ENCODE results near the gene ST6GAL2.

ST6GAL2 gene

DNA sequence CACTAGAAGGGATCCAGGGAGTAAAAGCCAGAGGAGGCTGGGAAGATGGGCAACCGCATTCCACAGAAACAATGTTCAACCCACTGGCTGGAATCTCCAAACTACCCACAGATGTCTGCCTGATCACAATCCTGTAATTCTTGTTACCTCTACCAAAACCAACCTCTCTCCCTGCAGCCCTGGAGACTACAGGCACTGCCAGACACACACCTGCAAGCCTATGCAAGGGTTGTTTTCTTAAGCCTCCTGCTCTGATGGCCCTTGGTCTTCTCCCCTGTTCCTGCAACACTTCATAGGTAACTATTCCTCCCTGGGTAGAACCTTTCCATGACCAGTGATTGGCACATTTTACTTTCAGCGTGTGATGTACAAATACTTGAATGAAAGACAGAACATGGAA lies 21.9 kb downstream of the ST6GAL2 start:
- no peak for DNase-seq (ENCODE audit: low spot score)

DNA sequence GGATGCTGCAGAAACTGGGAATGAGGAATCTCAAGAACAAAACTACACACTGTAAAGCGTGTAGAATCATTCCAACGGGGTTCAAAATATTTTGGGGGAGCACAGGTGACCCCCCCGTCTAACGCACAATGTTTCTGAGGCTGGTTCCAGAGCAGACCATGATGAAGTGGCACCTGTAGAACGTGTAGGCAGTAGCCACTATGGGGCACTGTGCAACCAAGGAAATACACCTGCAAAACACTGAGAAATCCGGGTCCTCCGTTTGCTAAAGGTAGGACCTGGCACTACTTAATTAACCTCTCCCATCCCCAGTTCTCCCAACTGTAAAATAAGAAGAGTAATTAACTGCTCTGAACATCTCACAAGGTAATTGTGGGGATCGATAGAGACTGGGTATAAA lies 22.6 kb downstream of the ST6GAL2 start:
- DNase-seq (ENCODE audit: low spot score): peak; percentile 11

DNA sequence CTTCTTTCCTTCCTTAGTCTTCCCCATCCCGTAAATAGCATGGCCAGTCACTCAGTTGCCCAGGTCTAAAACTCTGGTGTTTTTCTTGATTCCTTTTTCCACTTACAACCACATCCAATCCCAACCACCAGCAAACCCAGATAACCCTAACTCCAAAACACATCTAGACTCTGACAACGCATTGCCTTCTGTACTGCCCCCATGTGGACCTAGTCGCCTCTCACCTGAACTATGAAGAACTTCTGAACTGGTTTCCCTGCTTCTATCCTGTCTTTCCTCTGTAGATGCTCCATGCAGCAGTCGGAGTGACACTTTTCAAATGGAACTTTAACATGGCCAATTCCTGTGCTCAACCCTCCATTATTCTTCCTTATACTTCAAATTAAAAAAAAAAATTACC lies 26.5 kb downstream of the ST6GAL2 start:
- no peak for DNase-seq (ENCODE audit: low spot score)

- DNase-seq (ENCODE audit: low spot score): no peak
Measured at GRCh38 chr2:106858810-106859209, 27.2 kb downstream of the ST6GAL2 start.

GRCh38 chr2:106857882-106858478 lies 28.0 kb downstream of the ST6GAL2 start:
- no peak for DNase-seq (ENCODE audit: low spot score)

DNA sequence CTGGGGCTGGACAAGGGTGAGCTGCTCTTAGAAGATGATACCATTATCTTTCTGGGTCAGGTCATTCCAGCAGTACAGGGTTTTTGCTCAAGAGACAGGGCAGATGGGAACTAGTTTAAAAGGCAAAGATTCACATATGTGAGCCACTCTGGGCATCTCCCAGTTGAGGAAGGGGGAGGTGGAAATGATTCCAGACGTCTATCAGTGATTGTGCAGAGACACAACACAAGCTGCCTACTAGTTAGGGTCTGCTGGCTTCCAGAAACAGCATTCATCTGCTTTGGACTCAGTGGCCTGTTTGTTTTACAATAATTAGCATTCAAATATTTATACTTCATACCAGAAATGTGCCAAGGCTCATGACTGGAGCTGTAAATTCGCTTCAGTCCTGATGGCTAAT lies 32.3 kb downstream of the ST6GAL2 start:
- no peak for DNase-seq (ENCODE audit: low spot score)

- DNase-seq (ENCODE audit: low spot score): no peak
Measured at GRCh38 chr2:106851881-106852501, 34.0 kb downstream of the ST6GAL2 start.

DNA sequence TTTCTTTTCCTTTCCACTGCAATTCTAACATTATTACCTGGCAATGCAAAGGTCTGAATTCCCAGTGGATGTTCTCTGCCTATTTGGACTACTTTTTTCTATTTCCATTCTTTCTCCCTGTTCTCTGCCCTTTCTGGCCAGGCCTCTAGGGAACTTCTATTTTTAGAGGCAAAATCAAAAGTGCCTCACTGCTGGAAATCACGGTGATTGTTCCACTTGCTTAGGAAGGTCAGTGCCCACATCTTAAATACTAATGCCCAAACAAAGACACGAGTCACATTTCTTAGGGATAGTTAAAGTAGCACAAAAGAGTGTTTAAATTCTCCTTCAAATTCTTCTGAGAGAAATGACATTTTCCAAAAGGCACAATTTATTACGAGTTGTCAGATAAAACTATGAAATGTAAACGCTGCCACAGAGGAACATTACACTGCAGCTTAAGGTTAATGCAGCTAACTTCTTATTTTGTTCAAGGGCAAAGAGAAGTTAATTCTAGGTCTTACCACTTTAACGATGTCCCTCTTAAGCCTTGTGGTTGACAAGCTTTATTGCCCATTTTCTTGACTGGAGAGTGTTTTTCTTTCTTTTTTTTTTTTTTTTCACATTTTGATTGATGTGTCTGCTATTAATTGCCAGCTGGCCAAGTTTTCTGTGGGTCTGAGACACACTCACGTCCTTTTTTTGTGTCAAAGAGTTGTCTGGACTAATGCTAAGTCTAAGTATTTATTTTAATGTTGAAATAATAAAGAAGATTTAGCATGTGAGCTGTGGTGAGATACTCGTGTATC lies 34.7 kb downstream of the ST6GAL2 start:
- no peak for DNase-seq (ENCODE audit: low spot score)

DNA sequence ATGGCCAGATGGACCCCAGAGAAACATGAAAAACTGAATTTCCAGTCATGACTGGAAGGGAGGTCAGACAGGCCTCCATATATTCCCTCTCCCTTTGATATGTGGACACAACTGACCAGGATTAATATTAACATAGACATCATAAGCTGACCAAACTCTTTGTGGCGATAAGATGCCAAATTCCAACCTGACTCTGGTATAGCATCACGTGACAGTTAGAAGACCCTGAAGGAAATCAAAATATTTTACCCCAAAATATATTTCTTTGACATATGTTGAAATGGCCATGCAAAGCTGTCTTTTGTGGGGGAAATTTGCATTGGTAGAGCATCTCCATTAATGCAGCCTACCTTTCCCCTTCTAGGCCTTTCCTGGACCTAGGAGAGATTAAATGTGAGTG lies 36.7 kb downstream of the ST6GAL2 start:
- no peak for DNase-seq (ENCODE audit: low spot score)

- no peak for DNase-seq (ENCODE audit: low spot score)
Measured at GRCh38 chr2:106847366-106847765, 38.6 kb downstream of the ST6GAL2 start.

GRCh38 chr2:106845716-106846115 lies 40.3 kb downstream of the ST6GAL2 start:
- DNase-seq (ENCODE audit: low spot score): no peak

DNA sequence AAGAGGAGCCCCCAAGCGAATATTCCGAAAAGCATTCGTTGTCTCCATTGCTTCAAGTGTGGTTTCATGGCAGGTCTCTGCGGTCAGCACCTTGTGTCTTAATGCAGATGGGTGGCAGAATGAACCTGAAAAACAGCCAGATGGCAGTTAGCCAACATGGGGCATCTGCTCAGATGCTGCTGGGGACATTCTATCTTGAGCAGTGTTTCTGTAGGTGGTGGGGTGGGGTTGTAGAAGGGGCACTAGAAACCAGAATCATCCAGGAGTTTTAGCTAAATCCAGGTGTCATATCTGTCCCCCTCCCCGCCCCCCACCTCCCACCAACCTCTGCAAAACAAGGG lies 42.1 kb downstream of the ST6GAL2 start:
- no peak for DNase-seq (ENCODE audit: low spot score)

- DNase-seq (ENCODE audit: low spot score): no peak
Measured at GRCh38 chr2:106843001-106843909, 42.7 kb downstream of the ST6GAL2 start.

DNA sequence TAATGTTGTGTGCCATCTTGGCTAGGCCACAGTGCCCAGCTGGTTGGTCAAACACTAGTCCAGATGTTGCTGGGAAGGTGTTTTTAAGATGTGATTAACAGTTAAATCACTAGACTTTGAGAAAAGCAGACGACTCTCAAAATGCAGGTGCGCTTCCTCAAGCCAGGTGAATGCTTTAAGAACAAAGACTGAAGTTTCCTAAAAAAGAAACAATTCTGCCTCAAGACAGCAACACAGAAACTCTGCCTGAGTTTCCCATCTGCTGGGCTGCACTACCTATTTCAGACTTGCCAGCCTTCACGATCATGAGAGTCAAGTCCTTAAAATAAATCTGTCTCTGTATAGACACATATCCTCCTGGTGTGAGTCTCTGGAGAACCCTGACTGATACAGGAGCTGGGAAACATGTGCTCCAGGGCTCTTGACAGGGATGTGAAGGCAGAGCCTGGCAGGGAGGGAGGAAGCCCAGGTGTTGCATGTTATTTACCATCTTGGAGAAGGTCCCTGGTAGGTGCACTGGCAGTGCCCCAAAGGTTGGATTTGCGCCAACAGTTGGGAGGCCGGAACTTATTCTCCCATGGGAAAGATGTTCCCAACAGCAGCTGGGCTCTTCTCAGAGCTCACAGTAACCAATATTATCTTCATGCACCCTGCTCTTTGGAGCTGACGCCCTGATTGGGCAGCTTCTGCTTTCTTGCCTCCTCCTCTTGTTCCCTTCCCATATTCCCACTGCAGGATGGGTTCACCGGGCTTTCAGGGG lies 43.9 kb downstream of the ST6GAL2 start:
- no peak for DNase-seq (ENCODE audit: low spot score)

DNA sequence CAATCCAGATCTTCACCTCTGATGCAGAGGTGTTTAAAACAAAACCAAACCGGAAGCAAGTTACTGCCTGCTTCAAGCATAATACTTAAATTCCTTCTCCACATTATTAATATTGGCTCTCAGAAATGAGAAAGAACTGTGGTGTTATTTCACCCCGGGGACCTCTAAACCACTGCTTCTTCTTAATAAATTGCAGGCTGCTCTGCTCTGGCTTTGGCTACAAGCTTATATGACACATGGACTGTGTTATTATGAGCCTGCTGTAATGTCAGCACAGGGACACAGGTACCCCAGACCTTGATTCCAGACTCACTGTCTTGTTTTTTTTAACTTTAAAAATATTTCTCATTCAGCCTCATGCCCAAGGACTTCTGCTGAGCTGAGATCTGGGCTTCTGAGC lies 45.1 kb downstream of the ST6GAL2 start:
- no peak for DNase-seq (ENCODE audit: low spot score)

DNA sequence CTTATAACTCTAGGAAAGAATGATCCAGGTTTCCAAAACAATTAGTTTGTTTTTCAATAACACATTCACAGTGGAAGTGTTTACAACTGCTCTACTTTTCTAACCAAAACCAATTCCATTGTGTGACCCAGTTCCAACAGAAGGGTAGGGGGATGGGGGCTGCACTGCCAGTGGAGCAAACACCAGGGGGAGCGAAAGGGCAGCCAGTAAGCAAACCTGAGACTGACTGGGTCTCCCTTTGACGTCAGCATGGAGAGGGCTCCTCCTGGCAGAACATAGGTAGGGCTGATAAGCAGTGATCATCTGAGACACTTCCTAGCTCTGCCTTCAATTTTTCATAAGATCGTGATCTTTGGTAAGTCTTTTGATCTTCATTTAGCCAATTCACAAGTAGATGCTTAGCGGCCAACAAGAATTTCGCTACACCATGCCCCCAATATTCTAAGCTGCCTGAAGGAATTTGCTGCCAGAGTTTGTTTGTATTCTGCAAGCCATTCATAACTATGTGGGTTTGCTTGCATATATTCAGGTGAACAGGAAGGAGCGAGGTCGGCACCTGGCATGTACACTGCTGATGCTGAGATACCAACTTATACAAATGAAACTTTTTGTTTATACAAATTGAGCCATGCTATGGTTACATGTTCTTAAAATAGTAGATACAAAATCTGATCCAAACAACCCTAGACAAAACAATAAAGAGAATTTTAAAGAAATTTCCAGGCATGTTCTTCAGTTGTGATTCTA lies 45.9 kb downstream of the ST6GAL2 start:
- DNase-seq (ENCODE audit: low spot score): no peak

GRCh38 chr2:106833256-106833655 lies 52.7 kb downstream of the ST6GAL2 start:
- no peak for DNase-seq (ENCODE audit: low spot score)

- DNase-seq (ENCODE audit: low spot score): no peak
Measured at GRCh38 chr2:106831816-106832569, 54.0 kb downstream of the ST6GAL2 start.

GRCh38 chr2:106831241-106831640 lies 54.7 kb downstream of the ST6GAL2 start:
- DNase-seq (ENCODE audit: low spot score): no peak

GRCh38 chr2:106830191-106830590 lies 55.8 kb downstream of the ST6GAL2 start:
- peak; percentile 34 for DNase-seq (ENCODE audit: low spot score)

Data from kidney tubule cell (primary cell).